Parathyroid adenoma (tissue), 2 donors: ENCODE measurements around the gene XRCC4.

Source experiments
- H2AFZ ChIP-seq: fragments of 300-600 bp; sonication (generic); one replicate; pipeline ENCODE4 v1.7.0; 2017; ENCODE audit warnings: antibody characterized with exemption, mild to moderate bottlenecking
- H3K27ac ChIP-seq: fragments of 300-600 bp; sonication (generic); one replicate; pipeline ENCODE4 v1.7.0; 2017
- H3K27me3 ChIP-seq: fragments of 300-600 bp; sonication (generic); one replicate; pipeline ENCODE4 v1.7.0; 2017; ENCODE audit warnings: low read length; ENCODE audit not compliant: control insufficient read depth, insufficient read depth
- H3K36me3 ChIP-seq: fragments of 300-600 bp; sonication (generic); one replicate; pipeline ENCODE4 v1.7.0; 2017; ENCODE audit warnings: low read length; ENCODE audit not compliant: control insufficient read depth, insufficient read depth
- H3K4me1 ChIP-seq: fragments of 300-600 bp; sonication (generic); one replicate; pipeline ENCODE4 v1.7.0; 2017; ENCODE audit warnings: control low read depth
- H3K4me2 ChIP-seq: fragments of 300-600 bp; sonication (generic); one replicate; pipeline ENCODE4 v1.7.0; 2017; ENCODE audit warnings: low read length
- H3K4me3 ChIP-seq: fragments of 300-600 bp; sonication (generic); one replicate; pipeline ENCODE4 v1.7.0; 2017; ENCODE audit warnings: low read depth, low read length
- H3K79me2 ChIP-seq: fragments of 300-600 bp; sonication (generic); one replicate; pipeline ENCODE4 v1.7.0; 2017; ENCODE audit warnings: control low read depth
- H3K9ac ChIP-seq: fragments of 300-600 bp; sonication (generic); one replicate; pipeline ENCODE4 v1.7.0; 2017; ENCODE audit warnings: mild to moderate bottlenecking
- H3K9me3 ChIP-seq: fragments of 300-600 bp; sonication (generic); one replicate; pipeline ENCODE4 v1.7.0; 2017; ENCODE audit warnings: low read length; ENCODE audit not compliant: control insufficient read depth
- CTCF ChIP-seq: fragments of 300-600 bp; sonication (generic); IDR thresholded peaks from one replicate; pipeline ENCODE4 v1.7.0; 2017; ENCODE audit warnings: antibody characterized with exemption, mild to moderate bottlenecking
- donor health status: primary hyperparathyroidism.

Gene XRCC4

GRCh38 chr5:83192947-83193346, 115.6 kb downstream of the XRCC4 start:
- TF ChIP-seq CTCF = no peak
- Histone ChIP-seq H3K27me3 (no peaks in the 10 kb centered on the region), H3K9me3 (no peaks in the 10 kb centered on the region), H3K36me3 (no peaks in the 10 kb centered on the region), H2AFZ (no peak overlapping the region), H3K27ac (no peak overlapping the region), H3K4me2 (no peak overlapping the region), H3K4me1 (no peaks in the 10 kb centered on the region), H3K4me3 (no peak overlapping the region), H3K79me2 (no peaks in the 10 kb centered on the region), H3K9ac (no peak overlapping the region)

- H3K79me2 ChIP-seq = no peaks in the 10 kb centered on the region
- H3K4me3 ChIP-seq = no peak overlapping the region
- H3K36me3 ChIP-seq = no peaks in the 10 kb centered on the region
These were observed 120.1 kb downstream of the XRCC4 start for GRCh38 chr5:83197326-83197967.

DNA sequence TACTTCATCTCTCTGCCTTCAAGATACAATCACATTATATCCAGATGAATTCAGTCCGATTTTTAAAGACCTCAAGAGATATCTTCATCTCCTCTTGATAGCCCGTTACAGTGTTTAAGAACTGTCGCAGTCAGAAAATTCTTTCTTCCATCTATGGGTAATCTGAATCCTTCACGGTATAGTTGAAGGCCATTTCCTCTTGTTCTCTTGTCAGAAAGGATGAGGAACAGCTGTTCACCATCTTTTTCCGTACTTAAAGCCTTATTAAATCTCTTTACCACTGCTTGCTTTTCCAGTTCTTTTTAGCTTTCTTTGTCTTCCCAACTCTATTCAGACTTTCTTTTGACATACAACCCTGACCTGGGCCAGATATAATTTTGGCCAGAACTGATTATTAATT, 121.8 kb downstream of the XRCC4 start:
- H3K9me3 ChIP-seq = no peaks in the 10 kb centered on the region
- H3K27me3 ChIP-seq = no peaks in the 10 kb centered on the region
- no peak overlapping the region for H2AFZ ChIP-seq
- no peak overlapping the region for H3K4me2 ChIP-seq
- no peak for TF ChIP-seq CTCF
- H3K27ac ChIP-seq = no peak overlapping the region
- no peak overlapping the region for H3K4me3 ChIP-seq
- H3K9ac ChIP-seq = no peak overlapping the region
- no peaks in the 10 kb centered on the region for H3K4me1 ChIP-seq
- no peaks in the 10 kb centered on the region for H3K79me2 ChIP-seq
- no peaks in the 10 kb centered on the region for H3K36me3 ChIP-seq

More at GRCh38 chr5:83197326-83197967, 120.1 kb downstream of the XRCC4 start:
- no peak overlapping the region for H2AFZ ChIP-seq
- no peaks in the 10 kb centered on the region for H3K9me3 ChIP-seq
- H3K27me3 ChIP-seq = no peaks in the 10 kb centered on the region
- no peak overlapping the region for H3K27ac ChIP-seq
- H3K4me2 ChIP-seq = no peak overlapping the region
- H3K4me1 ChIP-seq = no peaks in the 10 kb centered on the region
- H3K9ac ChIP-seq = no peak overlapping the region
- no peak for TF ChIP-seq CTCF

DNA sequence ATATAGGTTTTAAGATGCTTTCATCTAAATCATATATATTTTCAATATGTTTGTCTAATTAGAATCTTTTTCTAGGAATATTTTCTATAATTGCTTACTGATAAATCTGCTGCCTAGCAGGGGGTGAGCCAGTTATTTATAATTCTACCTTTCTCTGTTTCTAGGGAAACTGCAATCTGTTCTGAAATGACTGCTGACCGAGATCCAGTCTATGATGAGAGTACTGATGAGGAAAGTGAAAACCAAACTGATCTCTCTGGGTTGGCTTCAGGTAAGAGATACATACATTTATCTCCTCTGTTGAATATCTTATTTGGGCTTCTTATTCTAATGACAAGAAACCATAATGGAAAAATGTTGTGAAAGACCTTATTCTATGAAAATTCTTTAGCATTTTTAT, 127.3 kb downstream of the XRCC4 start:
- no peak overlapping the region for H3K9ac ChIP-seq
- H3K79me2 ChIP-seq = no peaks in the 10 kb centered on the region
- no peak for TF ChIP-seq CTCF
- H3K9me3 ChIP-seq = no peaks in the 10 kb centered on the region
- H2AFZ ChIP-seq = no peak overlapping the region
- H3K4me3 ChIP-seq = no peak overlapping the region
- H3K4me2 ChIP-seq = no peak overlapping the region
- no peaks in the 10 kb centered on the region for H3K4me1 ChIP-seq
- no peak overlapping the region for H3K27ac ChIP-seq
- no peaks in the 10 kb centered on the region for H3K36me3 ChIP-seq
- no peaks in the 10 kb centered on the region for H3K27me3 ChIP-seq

- Histone ChIP-seq H3K79me2 (no peaks in the 10 kb centered on the region), H3K9me3 (no peaks in the 10 kb centered on the region), H2AFZ (no peak overlapping the region), H3K27ac (no peak overlapping the region), H3K36me3 (no peaks in the 10 kb centered on the region), H3K27me3 (no peaks in the 10 kb centered on the region), H3K9ac (no peak overlapping the region), H3K4me2 (no peak overlapping the region), H3K4me3 (no peak overlapping the region), H3K4me1 (no peaks in the 10 kb centered on the region)
- TF ChIP-seq CTCF = no peak
These were observed 132.6 kb downstream of the XRCC4 start for GRCh38 chr5:83209963-83210362.
